Measurements from ENCODE around the gene SPG7. TPM values are rescaled to one million over a fixed set of nuclear protein-coding genes. Genes with fewer than 3 reads are reported as not detected.

SPG7 gene
- total RNA-seq, 4 donors from 2014 or later: 66.6 to 208 (median 144) TPM

GRCh38 chr16:89561142-89561883 is 53.1 kb downstream of the SPG7 start:
- Histone ChIP-seq H3K4me3 (peak overlapping the region; percentile 72 to 91), H3K4me1 (peaks cover 0 to 17% of the 10 kb centered on the region in 2 donors), H3K27ac (peak overlapping the region; percentile 95 to 97), H3K9me3 (no peaks in the 10 kb centered on the region), H3K27me3 (no peaks in the 10 kb centered on the region), H3K36me3 (no peaks in the 10 kb centered on the region)
- no peak for DNase-seq
- intact Hi-C loops (cut with DNase I; ENCODE audit: low total_unique reads): no loop called here
- TF ChIP-seq POLR2A (IDR thresholded peaks at IDR 0.05) (no peak), CTCF (IDR thresholded peaks at IDR 0.05) (no peak)

GRCh38 chr16:89561884-89562599 is 53.8 kb downstream of the SPG7 start:
- intact Hi-C loops (cut with DNase I; ENCODE audit: low total_unique reads): no loop called here
- TF ChIP-seq POLR2A (IDR thresholded peaks at IDR 0.05) (no peak), CTCF (IDR thresholded peaks at IDR 0.05) (no peak)
- Histone ChIP-seq H3K4me3 (peak overlapping the region; percentile 72 to 91), H3K9me3 (no peaks in the 10 kb centered on the region), H3K4me1 (peaks cover 0 to 17% of the 10 kb centered on the region in 2 donors), H3K27ac (peak overlapping the region; percentile 95 to 97), H3K36me3 (no peaks in the 10 kb centered on the region), H3K27me3 (no peaks in the 10 kb centered on the region)
- no peak for DNase-seq

GRCh38 chr16:89562939-89563338 is 54.7 kb downstream of the SPG7 start:
- TF ChIP-seq CTCF (IDR thresholded peaks at IDR 0.05) (no peak), POLR2A (IDR thresholded peaks at IDR 0.05) (no peak)
- no peak for DNase-seq
- Histone ChIP-seq H3K27me3 (no peaks in the 10 kb centered on the region), H3K36me3 (no peaks in the 10 kb centered on the region), H3K27ac (no peak overlapping the region), H3K4me3 (no peak overlapping the region), H3K9me3 (no peaks in the 10 kb centered on the region), H3K4me1 (peaks cover 0 to 17% of the 10 kb centered on the region in 2 donors)
- intact Hi-C loops (cut with DNase I; ENCODE audit: low total_unique reads): no loop called here

- H3K4me3 ChIP-seq: no peak overlapping the region
- intact Hi-C loops (cut with DNase I; ENCODE audit: low total_unique reads): no loop called here
- TF ChIP-seq POLR2A (IDR thresholded peaks at IDR 0.05) (no peak), CTCF (IDR thresholded peaks at IDR 0.05) (no peak)
- no peaks in the 10 kb centered on the region for H3K27me3 ChIP-seq
- peaks cover 0 to 17% of the 10 kb centered on the region in 2 donors for H3K4me1 ChIP-seq
- no peak for DNase-seq
- no peaks in the 10 kb centered on the region for H3K36me3 ChIP-seq
- no peaks in the 10 kb centered on the region for H3K9me3 ChIP-seq
- no peak overlapping the region for H3K27ac ChIP-seq
These were observed 55.6 kb downstream of the SPG7 start for GRCh38 chr16:89563639-89564392.
